ENCODE data around the gene KRT7. TPM values are rescaled to one million over a fixed set of nuclear protein-coding genes. Genes with fewer than 3 reads are reported as not detected.

KRT7 gene
- total RNA-seq, 2 donors from 2014 or later = 69.2 to 196 TPM

GRCh38 chr12:52245962-52246569 is 13.0 kb downstream of the KRT7 start:
- peaks cover 88% of the 10 kb centered on the region for H3K4me1 ChIP-seq
- peak overlapping the region; percentile 92 to 99 (median 95) for H3K27ac ChIP-seq
- H3K9me3 ChIP-seq = no peaks in the 10 kb centered on the region
- no peak for ATAC-seq
- WGBS, 2 donors = 65 to 84% methylated on average over 7 of the region's 7 CpGs
- no peak for TF ChIP-seq POLR2A (IDR thresholded peaks at IDR 0.05)
- TF ChIP-seq CTCF (IDR thresholded peaks at IDR 0.05) = no peak
- no peaks in the 10 kb centered on the region for H3K27me3 ChIP-seq
- no peak overlapping the region for H3K4me3 ChIP-seq
- intact Hi-C loops (cut with DNase I) = no loop called here
- peak in 1 of 4 donors; percentile 16 for DNase-seq
- no peaks in the 10 kb centered on the region for H3K36me3 ChIP-seq (replicated peaks in 1 of 2; ENCODE audit: insufficient read depth in 1 of 2, low read depth in 2 of 2)

GRCh38 chr12:52246720-52247621 is 13.9 kb downstream of the KRT7 start:
- Histone ChIP-seq H3K27me3 (no peaks in the 10 kb centered on the region), H3K36me3 (replicated peaks in 1 of 2; ENCODE audit: insufficient read depth in 1 of 2, low read depth in 2 of 2) (no peaks in the 10 kb centered on the region), H3K4me1 (peaks cover 97% of the 10 kb centered on the region), H3K27ac (peak overlapping the region; percentile 92 to 99 (median 95)), H3K4me3 (no peak overlapping the region), H3K9me3 (no peaks in the 10 kb centered on the region)
- peak; percentile 86 to 95 (median 90) for DNase-seq
- intact Hi-C loops (cut with DNase I) = no loop called here
- 16 to 24% methylated on average over 10 of the region's 10 CpGs for WGBS, 2 donors
- peak; percentile 76 for ATAC-seq
- no peak for TF ChIP-seq CTCF (IDR thresholded peaks at IDR 0.05)
- TF ChIP-seq POLR2A (IDR thresholded peaks at IDR 0.05) = peak; percentile 47 to 91 (median 83)

- H3K4me1 ChIP-seq = peaks cover 100% of the 10 kb centered on the region
- ATAC-seq = no peak
- DNase-seq = peak in 1 of 4 donors; percentile 29
- intact Hi-C loops (cut with DNase I) = no loop called here
- 11 to 39% methylated on average over 8 to 10 of the region's 10 CpGs for WGBS, 2 donors
- H3K4me3 ChIP-seq = no peak overlapping the region
- H3K27me3 ChIP-seq = no peaks in the 10 kb centered on the region
- no peaks in the 10 kb centered on the region for H3K9me3 ChIP-seq
- TF ChIP-seq CTCF (IDR thresholded peaks at IDR 0.05) = no peak
- TF ChIP-seq POLR2A (IDR thresholded peaks at IDR 0.05) = peak in 1 of 3 donors; percentile 2
- H3K36me3 ChIP-seq (replicated peaks in 1 of 2; ENCODE audit: insufficient read depth in 1 of 2, low read depth in 2 of 2) = no peaks in the 10 kb centered on the region
- peak overlapping the region; percentile 92 to 99 (median 95) for H3K27ac ChIP-seq
These were observed 14.8 kb downstream of the KRT7 start for GRCh38 chr12:52247622-52248540.

GRCh38 chr12:52248541-52249461 is 15.8 kb downstream of the KRT7 start:
- Histone ChIP-seq H3K9me3 (no peaks in the 10 kb centered on the region), H3K27me3 (no peaks in the 10 kb centered on the region), H3K4me1 (peaks cover 91% of the 10 kb centered on the region), H3K4me3 (no peak overlapping the region), H3K36me3 (replicated peaks in 1 of 2; ENCODE audit: insufficient read depth in 1 of 2, low read depth in 2 of 2) (no peaks in the 10 kb centered on the region), H3K27ac (peak overlapping the region; percentile 92 to 99 (median 95))
- peak; percentile 63 to 96 (median 90) for TF ChIP-seq POLR2A (IDR thresholded peaks at IDR 0.05)
- TF ChIP-seq CTCF (IDR thresholded peaks at IDR 0.05) = no peak
- intact Hi-C loops (cut with DNase I) = no loop called here
- DNase-seq (peak; percentile 94 to 97 (median 96)), ATAC-seq (peak; percentile 71)
- WGBS, 2 donors = 61 to 69% methylated on average over 7 to 18 of the region's 18 CpGs

Data from body of pancreas (tissue), 4 donors.